Breast epithelium (tissue), 3 donors: ENCODE data around the gene MORN1.

Experiments used
- POLR2A ChIP-seq: fragments of 450-650 bp; IDR thresholded peaks from one replicate; pipeline ENCODE4 v1.6.1; 2016; ENCODE audit warnings: antibody characterized with exemption, mild to moderate bottlenecking, moderate library complexity
- POLR2AphosphoS5 ChIP-seq, 3 donors: sonication (generic); formaldehyde crosslinking; IDR thresholded peaks; one replicate each; pipeline ENCODE4 v1.6.1; 2017; ENCODE audit warnings: antibody characterized with exemption in 3 of 3
- TF ChIP-seq, protein P1 (sequence below), 3 donors: fragments of 450-650 bp; IDR thresholded peaks; one replicate each; pipeline ENCODE4 v1.5.1; 2016 to 2017; ENCODE audit warnings: antibody characterized with exemption in 3 of 3, mild to moderate bottlenecking in 3 of 3, moderate library complexity in 3 of 3

DNA sequence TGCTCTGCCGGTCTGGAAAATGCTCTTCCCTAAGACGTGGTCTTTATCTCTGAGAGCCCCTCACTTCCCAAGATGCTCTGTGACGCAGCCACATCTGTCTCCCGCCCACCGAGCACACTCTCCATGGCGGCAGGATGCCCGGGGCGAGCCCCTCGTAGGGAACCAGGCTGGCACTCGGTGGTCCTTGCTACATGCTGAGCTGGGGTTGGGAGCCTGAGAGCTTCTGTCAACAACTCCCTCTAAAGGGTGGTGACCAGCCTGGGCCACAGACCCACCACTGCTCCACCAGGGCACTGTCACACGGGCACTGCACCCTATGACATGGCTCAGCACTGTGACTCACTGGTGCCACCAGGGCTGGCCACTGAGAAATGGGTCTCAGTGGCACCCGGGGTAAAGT is 18.4 kb upstream of the MORN1 start:
- TF ChIP-seq, protein P1, sequence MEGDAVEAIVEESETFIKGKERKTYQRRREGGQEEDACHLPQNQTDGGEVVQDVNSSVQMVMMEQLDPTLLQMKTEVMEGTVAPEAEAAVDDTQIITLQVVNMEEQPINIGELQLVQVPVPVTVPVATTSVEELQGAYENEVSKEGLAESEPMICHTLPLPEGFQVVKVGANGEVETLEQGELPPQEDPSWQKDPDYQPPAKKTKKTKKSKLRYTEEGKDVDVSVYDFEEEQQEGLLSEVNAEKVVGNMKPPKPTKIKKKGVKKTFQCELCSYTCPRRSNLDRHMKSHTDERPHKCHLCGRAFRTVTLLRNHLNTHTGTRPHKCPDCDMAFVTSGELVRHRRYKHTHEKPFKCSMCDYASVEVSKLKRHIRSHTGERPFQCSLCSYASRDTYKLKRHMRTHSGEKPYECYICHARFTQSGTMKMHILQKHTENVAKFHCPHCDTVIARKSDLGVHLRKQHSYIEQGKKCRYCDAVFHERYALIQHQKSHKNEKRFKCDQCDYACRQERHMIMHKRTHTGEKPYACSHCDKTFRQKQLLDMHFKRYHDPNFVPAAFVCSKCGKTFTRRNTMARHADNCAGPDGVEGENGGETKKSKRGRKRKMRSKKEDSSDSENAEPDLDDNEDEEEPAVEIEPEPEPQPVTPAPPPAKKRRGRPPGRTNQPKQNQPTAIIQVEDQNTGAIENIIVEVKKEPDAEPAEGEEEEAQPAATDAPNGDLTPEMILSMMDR (IDR thresholded peaks at IDR 0.05), result no peak
- no peak for TF ChIP-seq POLR2A
- no peak for TF ChIP-seq POLR2AphosphoS5 (IDR thresholded peaks at IDR 0.05)
